IgD-negative memory B cell (primary cell): ENCODE data around the gene RFT1. TPM values are rescaled to one million over a fixed set of nuclear protein-coding genes. Genes with fewer than 3 reads are reported as not detected.

Source experiments
- H3K27ac Mint-ChIP-seq, 3 donors: one replicate each; pipeline ENCODE4 v1.8.0; 2020 to 2022; ENCODE audit warnings: mild to moderate bottlenecking in 3 of 3, mixed read lengths in 3 of 3, moderate library complexity in 1 of 3
- H3K27me3 Mint-ChIP-seq: one replicate; pipeline ENCODE4 v1.8.0; 2021; ENCODE audit warnings: mixed read lengths
- H3K36me3 Mint-ChIP-seq: one replicate; pipeline ENCODE4 v1.8.0; 2020; ENCODE audit warnings: mild to moderate bottlenecking, mixed read lengths
- H3K4me1 Mint-ChIP-seq, 3 donors: one replicate each; pipeline ENCODE4 v1.8.0; 2020 to 2022; ENCODE audit warnings: mixed read lengths in 3 of 3, mild to moderate bottlenecking in 1 of 3
- H3K4me3 Mint-ChIP-seq, 4 donors: one replicate each; pipeline ENCODE4 v1.8.0; 2020 to 2022; ENCODE audit warnings: mild to moderate bottlenecking in 4 of 4, mixed read lengths in 4 of 4, moderate library complexity in 3 of 4
- H3K9me3 Mint-ChIP-seq, 3 donors: one replicate each; pipeline ENCODE4 v1.8.0; 2020 to 2021; ENCODE audit warnings: mixed read lengths in 3 of 3, mild to moderate bottlenecking in 1 of 3
- polyA plus RNA-seq: library from polyadenylated mRNA; unstranded; fragments of 300-500 nt; fragmentation: Illumina TruSeq; gene quantifications from one replicate; pipeline ENCODE4 v1.2.3, GENCODE V29; 2021

Gene RFT1
- polyA plus RNA-seq, 1 donor from 2014 or later = 17.4 TPM

GRCh38 chr3:53168175-53168923, 38.1 kb upstream of the RFT1 start:
- H3K27me3 Mint-ChIP-seq = no peaks in the 10 kb centered on the region
- H3K36me3 Mint-ChIP-seq = peaks cover 2% of the 10 kb centered on the region
- H3K9me3 Mint-ChIP-seq = no peaks in the 10 kb centered on the region
- peaks cover 23 to 90% (median 77%) of the 10 kb centered on the region in 3 donors for H3K4me1 Mint-ChIP-seq
- peak overlapping the region; percentile 67 to 96 (median 73) for H3K4me3 Mint-ChIP-seq
- peak overlapping the region; percentile 11 to 92 (median 78) for H3K27ac Mint-ChIP-seq

GRCh38 chr3:53167418-53168174, 37.4 kb upstream of the RFT1 start:
- H3K4me1 Mint-ChIP-seq = peaks cover 23 to 90% (median 75%) of the 10 kb centered on the region in 3 donors
- peak overlapping the region; percentile 47 to 88 (median 73) for H3K4me3 Mint-ChIP-seq
- no peaks in the 10 kb centered on the region for H3K36me3 Mint-ChIP-seq
- no peaks in the 10 kb centered on the region for H3K27me3 Mint-ChIP-seq
- no peaks in the 10 kb centered on the region for H3K9me3 Mint-ChIP-seq
- peak overlapping the region; percentile 12 to 92 (median 92) for H3K27ac Mint-ChIP-seq

- Mint-ChIP-seq H3K4me3 (peak overlapping the region in 2 of 4 donors; percentile 85 to 88), H3K9me3 (no peaks in the 10 kb centered on the region), H3K4me1 (peaks cover 23 to 87% (median 68%) of the 10 kb centered on the region in 3 donors), H3K36me3 (no peaks in the 10 kb centered on the region), H3K27ac (peak overlapping the region in 2 of 3 donors; percentile 12 to 92), H3K27me3 (no peaks in the 10 kb centered on the region)
These were observed 36.6 kb upstream of the RFT1 start for GRCh38 chr3:53166781-53167291.

- Mint-ChIP-seq H3K36me3 (no peaks in the 10 kb centered on the region), H3K27me3 (no peaks in the 10 kb centered on the region), H3K27ac (peak overlapping the region in 2 of 3 donors; percentile 11 to 92), H3K4me3 (peak overlapping the region in 3 of 4 donors; percentile 7 to 65 (median 44)), H3K9me3 (no peaks in the 10 kb centered on the region), H3K4me1 (peaks cover 23 to 82% (median 62%) of the 10 kb centered on the region in 3 donors)
These were observed 36.0 kb upstream of the RFT1 start for GRCh38 chr3:53166206-53166605.

GRCh38 chr3:53164911-53165310, 34.7 kb upstream of the RFT1 start:
- Mint-ChIP-seq H3K4me3 (peak overlapping the region in 1 of 4 donors; percentile 63), H3K36me3 (no peaks in the 10 kb centered on the region), H3K9me3 (no peaks in the 10 kb centered on the region), H3K27me3 (no peaks in the 10 kb centered on the region), H3K27ac (peak overlapping the region in 1 of 3 donors; percentile 73), H3K4me1 (peaks cover 17 to 75% (median 54%) of the 10 kb centered on the region in 3 donors)

GRCh38 chr3:53163444-53164387, 33.5 kb upstream of the RFT1 start:
- H3K27me3 Mint-ChIP-seq = no peaks in the 10 kb centered on the region
- H3K27ac Mint-ChIP-seq = peak overlapping the region; percentile 10 to 84 (median 72)
- H3K36me3 Mint-ChIP-seq = no peaks in the 10 kb centered on the region
- peak overlapping the region; percentile 82 to 96 (median 92) for H3K4me3 Mint-ChIP-seq
- no peaks in the 10 kb centered on the region for H3K9me3 Mint-ChIP-seq
- peaks cover 13 to 70% (median 52%) of the 10 kb centered on the region in 3 donors for H3K4me1 Mint-ChIP-seq

- peaks cover 15 to 66% (median 44%) of the 10 kb centered on the region in 3 donors for H3K4me1 Mint-ChIP-seq
- no peaks in the 10 kb centered on the region for H3K36me3 Mint-ChIP-seq
- H3K27me3 Mint-ChIP-seq = peaks cover under 1% of the 10 kb centered on the region
- H3K27ac Mint-ChIP-seq = peak overlapping the region; percentile 72 to 91 (median 84)
- H3K4me3 Mint-ChIP-seq = peak overlapping the region; percentile 82 to 96 (median 92)
- H3K9me3 Mint-ChIP-seq = no peaks in the 10 kb centered on the region
These were observed 32.6 kb upstream of the RFT1 start for GRCh38 chr3:53162672-53163443.

GRCh38 chr3:53161820-53162671, 31.8 kb upstream of the RFT1 start:
- H3K27me3 Mint-ChIP-seq = peaks cover 2% of the 10 kb centered on the region
- H3K9me3 Mint-ChIP-seq = no peaks in the 10 kb centered on the region

GRCh38 chr3:53161450-53161819, 31.2 kb upstream of the RFT1 start:
- Mint-ChIP-seq H3K36me3 (no peaks in the 10 kb centered on the region), H3K27ac (peak overlapping the region; percentile 72 to 84 (median 73)), H3K4me3 (peak overlapping the region; percentile 82 to 96 (median 92)), H3K9me3 (no peaks in the 10 kb centered on the region), H3K4me1 (peaks cover 13 to 54% (median 41%) of the 10 kb centered on the region in 3 donors), H3K27me3 (peaks cover 2% of the 10 kb centered on the region)

More at GRCh38 chr3:53161820-53162671, 31.8 kb upstream of the RFT1 start:
- H3K4me3 Mint-ChIP-seq = peak overlapping the region; percentile 82 to 96 (median 92)
- peaks cover 12 to 59% (median 41%) of the 10 kb centered on the region in 3 donors for H3K4me1 Mint-ChIP-seq
- peak overlapping the region; percentile 72 to 91 (median 84) for H3K27ac Mint-ChIP-seq
- H3K36me3 Mint-ChIP-seq = no peaks in the 10 kb centered on the region

GRCh38 chr3:53160660-53161449, 30.6 kb upstream of the RFT1 start, which contains the start of gene PRKCD:
Gene PRKCD (plus strand): TSS chr3:53161209. CDS start chr3:53178423, 17,214 bp downstream.
- Mint-ChIP-seq H3K4me3 (peak within 1 kb of the TSS; percentile 91 to 96 (median 94)), H3K27me3 (peaks cover 3% of the 10 kb centered on the region), H3K4me1 (peaks cover 13 to 49% (median 36%) of the 10 kb centered on the region in 3 donors), H3K9me3 (no peaks in the 10 kb centered on the region), H3K36me3 (no peaks in the 10 kb centered on the region), H3K27ac (peak within 1 kb of the TSS; percentile 79 to 92 (median 84))

- no peaks in the 10 kb centered on the region for H3K9me3 Mint-ChIP-seq
- H3K27me3 Mint-ChIP-seq = peaks cover 5% of the 10 kb centered on the region
- H3K36me3 Mint-ChIP-seq = no peaks in the 10 kb centered on the region
- peak overlapping the region; percentile 86 to 95 (median 92) for H3K4me3 Mint-ChIP-seq
- peaks cover 13 to 43% (median 32%) of the 10 kb centered on the region in 3 donors for H3K4me1 Mint-ChIP-seq
- peak overlapping the region in 2 of 3 donors; percentile 79 to 92 for H3K27ac Mint-ChIP-seq
These were observed 29.9 kb upstream of the RFT1 start for GRCh38 chr3:53160061-53160659.
